ENCODE results near the gene MGLL.

The MGLL gene

GRCh38 chr3:127728417-127729015 lies 93.8 kb downstream of the MGLL start:
- no peak for TF ChIP-seq CTCF (IDR thresholded peaks at IDR 0.05; ENCODE audit: low read depth, low read length, missing control alignments)
- DNase-seq (ENCODE audit: extremely low read depth, low read depth), result no peak
- no peak overlapping the region for H3K4me3 ChIP-seq (replicated peaks; ENCODE audit: low read depth, low read length)

- no peak for TF ChIP-seq CTCF (IDR thresholded peaks at IDR 0.05; ENCODE audit: low read depth, low read length, missing control alignments)
Measured at GRCh38 chr3:127726894-127727293, 95.4 kb downstream of the MGLL start.

GRCh38 chr3:127723011-127723567 lies 99.2 kb downstream of the MGLL start:
- TF ChIP-seq CTCF (IDR thresholded peaks at IDR 0.05; ENCODE audit: low read depth, low read length, missing control alignments), result no peak
- no peak overlapping the region for H3K4me3 ChIP-seq (replicated peaks; ENCODE audit: low read depth, low read length)
- DNase-seq (ENCODE audit: extremely low read depth, low read depth), result no peak

More at GRCh38 chr3:127726894-127727293, 95.4 kb downstream of the MGLL start:
- no peak overlapping the region for H3K4me3 ChIP-seq (replicated peaks; ENCODE audit: low read depth, low read length)
- DNase-seq (ENCODE audit: extremely low read depth, low read depth), result no peak

- H3K4me3 ChIP-seq (replicated peaks; ENCODE audit: low read depth, low read length), result no peak overlapping the region
- TF ChIP-seq CTCF (IDR thresholded peaks at IDR 0.05; ENCODE audit: low read depth, low read length, missing control alignments), result no peak
- DNase-seq (ENCODE audit: extremely low read depth, low read depth), result no peak
Measured at GRCh38 chr3:127722091-127722784, 100.1 kb downstream of the MGLL start.

- no peak overlapping the region for H3K4me3 ChIP-seq (replicated peaks; ENCODE audit: low read depth, low read length)
- no peak for TF ChIP-seq CTCF (IDR thresholded peaks at IDR 0.05; ENCODE audit: low read depth, low read length, missing control alignments)
- DNase-seq (ENCODE audit: extremely low read depth, low read depth), result no peak
Measured at GRCh38 chr3:127720985-127721935, 101.1 kb downstream of the MGLL start.

GRCh38 chr3:127720161-127720823 lies 102.0 kb downstream of the MGLL start:
- no peak for DNase-seq (ENCODE audit: extremely low read depth, low read depth)
- H3K4me3 ChIP-seq (replicated peaks; ENCODE audit: low read depth, low read length), result no peak overlapping the region
- TF ChIP-seq CTCF (IDR thresholded peaks at IDR 0.05; ENCODE audit: low read depth, low read length, missing control alignments), result no peak
